K562 (cell line): ENCODE results near the gene ST3GAL5. TPM values are rescaled to one million over a fixed set of nuclear protein-coding genes. Genes with fewer than 3 reads are reported as not detected.

Source experiments
- ATAC-seq: fragments of 200-7000 bp; cut with Tn5 transposase; 3 replicates; pipeline ENCODE4 v1.9.1; 2020; ENCODE audit warnings: moderate library complexity
- BruUV-seq: library from RNA; stranded (reverse); fragments of 400-500 nt; replicated peaks from 2 replicates; lab custom pipeline; 2021; lab: Mats Ljungman, UMichigan
- CTCF ChIA-PET: fragments of 300-600 bp; formaldehyde crosslinking; extraction: SDS; loops from one replicate; lab custom pipeline; 2021; ENCODE audit warnings: low intra/inter-chr PET ratio; lab: Yijun Ruan, JAX
- POLR2A ChIA-PET: fragments of 300-600, 350-650 bp; sonication (Branson Sonifier 250); formaldehyde crosslinking; extraction: SDS; loops from one replicate; lab custom pipeline; 2021; ENCODE audit warnings: antibody characterized with exemption, inconsistent platforms; lab: Yijun Ruan, JAX
- DNase-seq, 4 experiments: peaks; one replicate each; pipeline versions ENCODE4 v3.0.0 to v3.0.0-alpha.2; 2011 to 2018; ENCODE audit warnings: low spot score in 3 of 4, mixed read lengths in 3 of 4; ENCODE audit errors: extremely low read depth in 1 of 4
- FAIRE-seq: peaks from 2 replicates; lab custom pipeline; 2011; peaks lifted over from hg19 to GRCh38; lab: Jason Lieb, UNC
- H2AFZ ChIP-seq: 2 replicates; pipeline ENCODE4 v1.6.0; 2011; ENCODE audit warnings: low read depth, low read length, control low read depth, inconsistent platforms
- H3K27ac ChIP-seq: fragments of 200-600 bp; 3 replicates; pipeline ENCODE4 v1.8.0; 2011; ENCODE audit warnings: low read depth, mild to moderate bottlenecking, control low read depth, inconsistent platforms, low read length, moderate library complexity, mixed read lengths; ENCODE audit errors: extremely low read depth
- H3K27me3 ChIP-seq, 2 experiments: fragments of 300-600 bp in 1 of 2; 2 replicates in 1 of 2; 3 replicates in 1 of 2; pipeline versions ENCODE4 v1.6.0 to v1.8.0; 2011; ENCODE audit warnings: inconsistent platforms in 2 of 2, low read length in 2 of 2, mild to moderate bottlenecking in 1 of 2, mixed read lengths in 1 of 2, moderate library complexity in 1 of 2; ENCODE audit not compliant: control insufficient read depth in 2 of 2, insufficient read depth in 2 of 2
- H3K36me3 ChIP-seq: fragments of 300-600 bp; 3 replicates; pipeline ENCODE4 v1.8.0; 2011; ENCODE audit warnings: mild to moderate bottlenecking, low read length, inconsistent platforms; ENCODE audit not compliant: control insufficient read depth, insufficient read depth
- H3K4me1 ChIP-seq, 2 experiments: fragments of 200-600 bp in 1 of 2; replicated peaks in 1 of 2; 2 replicates in 1 of 2; 3 replicates in 1 of 2; pipeline versions ENCODE4 v1.5.1 to v1.8.0; 2011; ENCODE audit warnings: inconsistent platforms in 2 of 2, low read length in 2 of 2, mild to moderate bottlenecking in 1 of 2, mixed read lengths in 1 of 2, moderate library complexity in 1 of 2; ENCODE audit not compliant: control insufficient read depth in 2 of 2, insufficient read depth in 2 of 2
- H3K4me2 ChIP-seq: 2 replicates; pipeline ENCODE4 v1.6.1; 2011; ENCODE audit warnings: low read length, control low read depth, inconsistent platforms, mixed read lengths; ENCODE audit not compliant: insufficient read depth
- H3K4me3 ChIP-seq: fragments of 200-600 bp; sonication (generic), shearing (Covaris generic); 2 replicates; pipeline ENCODE4 v1.5.1; 2016; ENCODE audit warnings: control low read depth, inconsistent platforms
- H3K79me2 ChIP-seq: fragments of 200-600 bp; 3 replicates; pipeline ENCODE4 v1.8.0; 2011; ENCODE audit warnings: low read length, inconsistent platforms; ENCODE audit not compliant: control insufficient read depth, insufficient read depth
- H3K9ac ChIP-seq, 2 experiments: 2 replicates each; pipeline versions ENCODE4 v1.6.0 to v1.6.1; 2011; ENCODE audit warnings: low read depth in 2 of 2, low read length in 2 of 2, control low read depth in 1 of 2, inconsistent platforms in 1 of 2, mild to moderate bottlenecking in 1 of 2, mixed read lengths in 1 of 2; ENCODE audit not compliant: insufficient read depth in 1 of 2
- H3K9me1 ChIP-seq: one replicate; pipeline ENCODE4 v1.6.0; 2011; ENCODE audit warnings: inconsistent platforms, mild to moderate bottlenecking, low read length, moderate library complexity; ENCODE audit not compliant: control insufficient read depth, insufficient read depth
- H3K9me3 ChIP-seq: replicated peaks from 2 replicates; pipeline ENCODE4 v1.5.1; 2011; ENCODE audit warnings: low read depth, low read length, inconsistent platforms; ENCODE audit not compliant: control insufficient read depth, insufficient read depth
- H4K20me1 ChIP-seq: replicated peaks from 2 replicates; pipeline ENCODE4 v1.6.1; 2011; ENCODE audit warnings: low read length, inconsistent platforms, mixed read lengths; ENCODE audit not compliant: control insufficient read depth, insufficient read depth
- IRF9 ChIP-seq: fragments of 450-650 bp; IDR thresholded peaks from 2 replicates; pipeline ENCODE4 v1.6.1; 2016; ENCODE audit warnings: missing biosample characterization, missing genetic modification characterization
- YBX1 ChIP-seq: fragments of 450-650 bp; IDR thresholded peaks from 2 replicates; pipeline ENCODE4 v1.7.1; 2016; ENCODE audit warnings: mild to moderate bottlenecking
- ZNF586 ChIP-seq: fragments of 450-650 bp; formaldehyde crosslinking; conservative IDR thresholded peaks from 2 replicates; pipeline ENCODE4 v1.4.0; 2020; ENCODE audit warnings: mild to moderate bottlenecking, moderate library complexity
- WGBS: fragments of 100-300 bp; shearing (Covaris generic); methylation state at CpG from one replicate; pipeline ENCODE4 v1.1.6; 2016; ENCODE audit warnings: low coverage, mixed read lengths; ENCODE audit not compliant: insufficient coverage; ENCODE audit errors: missing lambda C conversion rate; 5-methylcytosine and 5-hydroxymethylcytosine counted together
- in situ Hi-C: fragments of 300-500 bp; cut with MboI; formaldehyde crosslinking; loops from 4 replicates; pipeline ENCODE4 v1.15.0; 2018; ENCODE audit warnings: inconsistent platforms, mixed read lengths
- intact Hi-C: fragments of 100-400 bp; cut with micrococcal nuclease; formaldehyde crosslinking; loops from 2 replicates; pipeline ENCODE4 v1.14.2; 2022
- polyA plus RNA-seq, 8 experiments: library from polyadenylated mRNA; depleted of rRNA in 4 of 8; stranded (reverse) in 5 of 8; unstranded in 3 of 8; fragments of >200 nt; fragmentation: Nextera tagmentation in 2 of 8; fragmentation: Illumina TruSeq in 1 of 8; extraction: Ambion mirVana in 2 of 8; extraction: Trizol in 1 of 8; gene quantifications; 2 replicates each; pipeline versions ENCODE4 v1.2.1 to v1.2.3, GENCODE V29; 2011 to 2014; ENCODE audit warnings: inconsistent platforms in 1 of 8, missing spikeins in 1 of 8
- total RNA-seq, 7 experiments: library from RNA; depleted of rRNA in 6 of 7; stranded (reverse); fragments of >200 nt in 6 of 7; fragmentation: Illumina TruSeq in 2 of 7; extraction: Trizol in 2 of 7; gene quantifications; 2 replicates each; pipeline versions ENCODE4 v1.2.1 to v1.2.3, GENCODE V29; 2011 to 2021; ENCODE audit warnings: low replicate concordance in 1 of 7

Gene ST3GAL5
- total and polyA plus RNA-seq, 9 of the 15 experiments (the other 6 are each of a cell fraction or from before 2014, with no cell fraction given): 1.6 to 10.0 (median 4.2) TPM

DNA sequence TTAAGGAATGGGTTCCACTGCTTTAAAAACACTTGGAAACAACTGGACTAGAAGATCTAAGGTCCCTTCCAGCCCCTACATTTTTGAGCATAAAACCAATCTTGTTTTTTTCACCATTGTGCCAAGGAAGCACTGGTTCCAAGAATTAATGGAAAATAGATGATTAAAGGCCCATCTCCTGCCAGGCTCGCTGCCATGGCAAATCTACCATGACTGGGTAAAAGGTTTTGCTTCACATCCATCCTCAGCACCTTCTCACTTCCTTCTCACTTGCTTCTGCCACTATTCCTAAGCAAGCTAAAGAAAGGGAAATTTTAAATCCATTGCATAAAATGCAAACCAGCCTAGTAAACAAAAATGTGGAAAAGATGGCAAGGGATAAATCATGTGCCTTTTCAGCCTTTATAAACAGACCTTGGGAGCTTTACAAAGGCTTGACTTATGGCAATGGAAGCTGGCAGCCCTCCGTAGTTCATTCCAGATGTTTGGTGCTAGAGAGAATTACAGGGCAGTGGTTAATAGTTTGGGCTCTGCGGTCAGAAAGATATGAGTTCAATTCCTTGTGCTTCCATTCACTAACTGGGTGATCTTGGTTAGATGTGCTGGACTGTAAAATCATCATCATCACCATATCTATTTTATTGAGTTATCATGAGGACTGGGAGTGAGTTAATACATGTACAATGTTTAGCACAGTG lies 27.0 kb upstream of the ST3GAL5 start:
- ATAC-seq: no peak
- 42% methylated on average over 3 of the region's 3 CpGs for WGBS

More for the DNA sequence above, 27.0 kb upstream of the ST3GAL5 start:
- DNase-seq: no peak
- H2AFZ ChIP-seq: no peak overlapping the region
- no peak overlapping the region for H3K9ac ChIP-seq
- no peaks in the 10 kb centered on the region for H3K9me3 ChIP-seq
- no peaks in the 10 kb centered on the region for H3K79me2 ChIP-seq
- no peaks in the 10 kb centered on the region for H3K27me3 ChIP-seq
- H4K20me1 ChIP-seq: no peaks in the 10 kb centered on the region
- no peak for FAIRE-seq
- ChIA-PET CTCF (no interaction called here), POLR2A (interaction anchor here (0.6 to 1.7 kb wide), 7 partner anchors 9 to 235 kb away, joined by 3 to 8 read pairs (median 3); no protein-coding TSS in a partner anchor)
- in situ Hi-C loops (no loop called here), intact Hi-C loops (no loop called here)
- H3K27ac ChIP-seq: no peak overlapping the region
- H3K4me1 ChIP-seq: peaks cover 0 to 12% of the 10 kb centered on the region in 2 experiments; a peak in 2 of 5 replicates
- H3K4me3 ChIP-seq: no peak overlapping the region
- no peaks in the 10 kb centered on the region for H3K9me1 ChIP-seq
- no TSS peak for BruUV-seq
- TF ChIP-seq IRF9 (tag) (no peak), ZNF586 (CRISPR knock-in tag) (no peak), YBX1 (no peak)
- H3K4me2 ChIP-seq: no peak overlapping the region
- no peaks in the 10 kb centered on the region for H3K36me3 ChIP-seq
